Ascending aorta (tissue), 2 donors: ENCODE measurements around the gene CFL2. TPM values are rescaled to one million over a fixed set of nuclear protein-coding genes. Genes with fewer than 3 reads are reported as not detected.
"Not testable (repeated sequence)": the region's sequence is repeated elsewhere in the genome, so short reads cannot be mapped to it uniquely, and the experiment has no call there.

ENCODE experiments used
- DNase-seq, 2 donors: peaks; one replicate each; pipeline ENCODE4 v3.0.0-alpha.2; 2019; ENCODE audit warnings: low spot score in 2 of 2
- H3K27ac ChIP-seq, 2 donors: fragments of 200-600 bp; sonication (generic); one replicate each; pipeline ENCODE4 v1.5.1; 2016 to 2017; ENCODE audit warnings: mild to moderate bottlenecking in 1 of 2
- H3K27me3 ChIP-seq: fragments of 200-600 bp; sonication (generic); one replicate; pipeline ENCODE4 v1.5.1; 2017
- H3K36me3 ChIP-seq, 2 donors: fragments of 200-600 bp; sonication (generic); one replicate each; pipeline ENCODE4 v1.5.1; 2016
- H3K4me1 ChIP-seq, 2 donors: fragments of 200-600 bp; sonication (generic); one replicate each; pipeline ENCODE4 v1.5.1; 2016 to 2017; ENCODE audit warnings: mild to moderate bottlenecking in 1 of 2
- H3K4me3 ChIP-seq, 2 donors: fragments of 200-600 bp; sonication (generic); one replicate each; pipeline ENCODE4 v1.5.1; 2016 to 2017; ENCODE audit warnings: mild to moderate bottlenecking in 1 of 2
- H3K9me3 ChIP-seq, 2 donors: fragments of 200-600 bp; sonication (generic); one replicate each; pipeline ENCODE4 v1.5.1; 2016
- intact Hi-C: fragments of 100-400 bp; cut with DNase I; formaldehyde crosslinking; loops from one replicate; pipeline ENCODE4 v1.15.1; 2023
- total RNA-seq: library from RNA; depleted of rRNA; stranded (reverse); fragments of >200 nt; gene quantifications from one replicate; pipeline ENCODE4 v1.1.0, GENCODE V29; 2016
- TF ChIP-seq, protein P1 (sequence below), 3 experiments: fragments of 200-600 bp in 2 of 3; fragments of 450-650 bp in 1 of 3; sonication (generic) in 2 of 3; IDR thresholded peaks; one replicate each; pipeline ENCODE4 v1.5.1; 2016 to 2019; ENCODE audit warnings: antibody characterized with exemption in 3 of 3, mild to moderate bottlenecking in 1 of 3, moderate library complexity in 1 of 3

CFL2 gene
- total RNA-seq, 1 donor from 2014 or later, result 49.0 TPM

DNA sequence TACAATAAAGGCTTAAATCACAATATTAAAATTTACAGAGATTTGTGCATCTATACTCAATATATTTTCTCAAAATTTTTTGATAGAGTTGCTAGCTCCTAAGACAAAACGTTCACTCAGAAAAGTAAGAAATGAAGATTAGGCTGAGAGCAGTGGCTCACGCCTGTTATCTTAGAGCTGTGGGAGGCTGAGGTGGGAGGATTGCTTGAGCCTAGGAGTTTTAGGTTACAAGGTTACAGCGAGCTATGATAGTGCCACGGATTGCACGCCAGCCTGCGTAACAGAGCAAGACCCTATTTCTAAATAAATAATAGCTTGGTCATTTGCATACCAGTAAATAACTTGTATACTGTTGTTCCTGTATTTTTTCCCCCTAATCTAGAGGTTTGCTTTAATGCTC is 35.0 kb upstream of the CFL2 start:
- TF ChIP-seq, protein P1, sequence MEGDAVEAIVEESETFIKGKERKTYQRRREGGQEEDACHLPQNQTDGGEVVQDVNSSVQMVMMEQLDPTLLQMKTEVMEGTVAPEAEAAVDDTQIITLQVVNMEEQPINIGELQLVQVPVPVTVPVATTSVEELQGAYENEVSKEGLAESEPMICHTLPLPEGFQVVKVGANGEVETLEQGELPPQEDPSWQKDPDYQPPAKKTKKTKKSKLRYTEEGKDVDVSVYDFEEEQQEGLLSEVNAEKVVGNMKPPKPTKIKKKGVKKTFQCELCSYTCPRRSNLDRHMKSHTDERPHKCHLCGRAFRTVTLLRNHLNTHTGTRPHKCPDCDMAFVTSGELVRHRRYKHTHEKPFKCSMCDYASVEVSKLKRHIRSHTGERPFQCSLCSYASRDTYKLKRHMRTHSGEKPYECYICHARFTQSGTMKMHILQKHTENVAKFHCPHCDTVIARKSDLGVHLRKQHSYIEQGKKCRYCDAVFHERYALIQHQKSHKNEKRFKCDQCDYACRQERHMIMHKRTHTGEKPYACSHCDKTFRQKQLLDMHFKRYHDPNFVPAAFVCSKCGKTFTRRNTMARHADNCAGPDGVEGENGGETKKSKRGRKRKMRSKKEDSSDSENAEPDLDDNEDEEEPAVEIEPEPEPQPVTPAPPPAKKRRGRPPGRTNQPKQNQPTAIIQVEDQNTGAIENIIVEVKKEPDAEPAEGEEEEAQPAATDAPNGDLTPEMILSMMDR (IDR thresholded peaks at IDR 0.05), result no peak
- no peaks in the 10 kb centered on the region for H3K9me3 ChIP-seq
- intact Hi-C loops, result no loop called here
- no peak overlapping the region for H3K4me3 ChIP-seq
- no peaks in the 10 kb centered on the region for H3K4me1 ChIP-seq
- DNase-seq, result no peak
- H3K36me3 ChIP-seq, result peaks cover 8 to 11% of the 10 kb centered on the region in 2 donors
- no peak overlapping the region for H3K27ac ChIP-seq
- H3K27me3 ChIP-seq, result no peaks in the 10 kb centered on the region

GRCh38 chr14:34742270-34743115 is 28.1 kb upstream of the CFL2 start:
- TF ChIP-seq, protein P1 (IDR thresholded peaks at IDR 0.05), result no peak
- no peaks in the 10 kb centered on the region for H3K9me3 ChIP-seq
- no peaks in the 10 kb centered on the region for H3K36me3 ChIP-seq
- no peak overlapping the region for H3K4me3 ChIP-seq
- no peak overlapping the region for H3K27ac ChIP-seq
- H3K27me3 ChIP-seq, result no peaks in the 10 kb centered on the region
- no peak for DNase-seq
- H3K4me1 ChIP-seq, result no peaks in the 10 kb centered on the region
- intact Hi-C loops, result no loop called here

GRCh38 chr14:34741840-34742239 is 27.4 kb upstream of the CFL2 start:
- Histone ChIP-seq H3K9me3 (no peaks in the 10 kb centered on the region), H3K4me3 (no peak overlapping the region), H3K27ac (no peak overlapping the region), H3K36me3 (no peaks in the 10 kb centered on the region), H3K4me1 (no peaks in the 10 kb centered on the region), H3K27me3 (no peaks in the 10 kb centered on the region)
- DNase-seq, result no peak
- TF ChIP-seq, protein P1 (IDR thresholded peaks at IDR 0.05), result no peak
- intact Hi-C loops, result no loop called here

GRCh38 chr14:34740139-34740538 is 25.7 kb upstream of the CFL2 start:
- intact Hi-C loops, DNase-seq: not testable (repeated sequence)

DNA sequence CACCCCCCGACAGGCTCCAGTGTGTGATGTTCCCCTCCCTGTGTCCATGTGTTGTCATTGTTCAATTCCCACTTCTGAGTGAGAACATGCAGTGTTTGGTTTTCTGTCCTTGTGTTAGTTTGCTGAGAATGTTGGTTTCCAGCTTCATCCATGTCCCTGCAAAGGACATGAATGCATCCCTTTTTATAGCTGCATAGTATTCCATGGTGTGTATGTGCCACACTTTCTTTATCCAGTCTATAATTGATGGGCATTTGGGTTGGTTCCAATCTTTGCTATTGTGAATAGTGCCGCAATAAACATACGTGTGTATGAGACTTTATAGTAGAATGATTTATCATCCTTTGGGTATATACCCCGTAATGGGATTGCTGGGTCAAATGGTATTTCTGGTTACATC is 22.7 kb upstream of the CFL2 start:
- H3K27ac ChIP-seq, intact Hi-C loops, H3K4me1 ChIP-seq, H3K27me3 ChIP-seq, H3K4me3 ChIP-seq, H3K36me3 ChIP-seq, H3K9me3 ChIP-seq, DNase-seq: not testable (repeated sequence)

More at GRCh38 chr14:34740139-34740538, 25.7 kb upstream of the CFL2 start:
- H3K4me1 ChIP-seq, H3K27me3 ChIP-seq, H3K36me3 ChIP-seq, H3K9me3 ChIP-seq, H3K4me3 ChIP-seq, H3K27ac ChIP-seq: not testable (repeated sequence)

GRCh38 chr14:34733245-34733644 is 18.9 kb upstream of the CFL2 start:
- Histone ChIP-seq H3K4me1 (no peaks in the 10 kb centered on the region), H3K4me3 (no peak overlapping the region), H3K27ac (no peak overlapping the region), H3K36me3 (no peaks in the 10 kb centered on the region), H3K27me3 (no peaks in the 10 kb centered on the region), H3K9me3 (no peaks in the 10 kb centered on the region)
- intact Hi-C loops, result no loop called here
- DNase-seq, result no peak
- TF ChIP-seq, protein P1 (IDR thresholded peaks at IDR 0.05), result no peak
